NT2/D1 (cell line): ENCODE results near the gene NOTO.

Experiments used
- DNase-seq: peaks from one replicate; pipeline ENCODE4 v3.0.0-alpha.2; 2011; ENCODE audit warnings: low read depth, low spot score
- H3K27me3 ChIP-seq: 2 replicates; pipeline ENCODE4 v1.6.0; 2011; ENCODE audit warnings: mild to moderate bottlenecking; ENCODE audit not compliant: insufficient read length, insufficient read depth
- H3K36me3 ChIP-seq: 2 replicates; pipeline ENCODE4 v1.6.1; 2011; ENCODE audit warnings: mild to moderate bottlenecking, low read length, mixed read lengths; ENCODE audit not compliant: insufficient read depth, insufficient read length
- H3K4me1 ChIP-seq: 2 replicates; pipeline ENCODE4 v1.5.1; 2011; ENCODE audit not compliant: insufficient read depth, insufficient read length
- H3K4me3 ChIP-seq: 2 replicates; pipeline ENCODE4 v1.5.1; 2011; ENCODE audit warnings: low read depth; ENCODE audit not compliant: insufficient read length
- H3K9ac ChIP-seq: 2 replicates; pipeline ENCODE4 v1.6.0; 2011; ENCODE audit warnings: low read depth; ENCODE audit not compliant: insufficient read length
- H3K9me3 ChIP-seq: 2 replicates; pipeline ENCODE4 v1.5.1; 2011; ENCODE audit warnings: mild to moderate bottlenecking, low read length; ENCODE audit not compliant: insufficient read depth
- SUZ12 ChIP-seq: IDR thresholded peaks from 2 replicates; pipeline ENCODE4 v1.6.1; 2011; ENCODE audit not compliant: insufficient read length, insufficient read depth; ENCODE audit errors: extremely low read depth
- YY1 ChIP-seq: IDR thresholded peaks from 2 replicates; pipeline ENCODE4 v1.6.1; 2011; ENCODE audit not compliant: insufficient read length, insufficient read depth
- ZNF274 ChIP-seq: IDR thresholded peaks from 2 replicates; pipeline ENCODE4 v1.6.1; 2011; ENCODE audit warnings: mild to moderate bottlenecking, low read depth, low read length

NOTO gene

DNA sequence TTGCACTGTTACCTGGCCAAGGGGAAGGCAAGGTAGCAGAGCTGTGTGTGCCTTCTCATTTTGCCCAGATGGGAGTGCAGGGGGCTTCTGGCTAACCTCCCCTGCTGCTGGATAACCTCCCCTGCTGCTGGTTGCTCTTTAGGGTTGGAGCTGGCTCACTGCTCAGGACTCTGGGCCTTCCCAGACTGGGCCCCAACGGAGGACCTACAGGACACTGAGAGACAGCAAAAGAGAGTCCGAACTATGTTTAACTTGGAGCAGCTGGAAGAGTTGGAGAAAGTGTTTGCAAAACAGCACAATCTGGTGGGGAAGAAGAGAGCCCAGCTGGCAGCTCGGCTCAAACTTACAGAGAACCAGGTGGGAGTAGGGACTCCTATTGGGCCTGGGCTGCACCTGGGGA lies 5.9 kb downstream of the NOTO start:
- no peaks in the 10 kb centered on the region for H3K9me3 ChIP-seq
- no peak overlapping the region for H3K4me3 ChIP-seq
- DNase-seq: no peak
- H3K36me3 ChIP-seq: no peaks in the 10 kb centered on the region
- H3K9ac ChIP-seq: no peak overlapping the region
- no peak for TF ChIP-seq YY1
- no peak for TF ChIP-seq ZNF274
- TF ChIP-seq SUZ12: no peak
- peaks cover 11% of the 10 kb centered on the region for H3K27me3 ChIP-seq
- peaks cover 2% of the 10 kb centered on the region for H3K4me1 ChIP-seq

DNA sequence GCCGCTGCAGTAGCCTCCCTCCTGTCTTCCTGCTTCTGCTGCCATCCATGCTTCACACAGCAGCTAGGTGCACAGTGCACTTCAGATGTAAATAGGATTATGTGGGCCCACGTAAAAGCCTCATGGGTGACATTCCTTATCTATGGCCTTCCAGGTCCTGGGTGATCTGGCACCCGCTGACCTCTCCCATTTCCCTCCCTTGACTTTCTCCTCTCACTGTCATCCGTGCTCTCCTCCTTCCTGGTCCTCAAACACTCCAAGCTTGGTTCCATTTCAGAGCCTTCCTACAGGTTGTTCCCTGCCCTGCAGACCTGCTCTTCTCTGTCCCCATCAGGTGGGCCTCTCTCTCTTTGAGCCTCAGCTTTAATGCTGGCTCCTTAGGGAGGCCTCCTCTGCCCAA lies 7.6 kb downstream of the NOTO start:
- TF ChIP-seq ZNF274: no peak
- TF ChIP-seq SUZ12: no peak
- TF ChIP-seq YY1: no peak
- Histone ChIP-seq H3K9me3 (no peaks in the 10 kb centered on the region), H3K36me3 (no peaks in the 10 kb centered on the region), H3K9ac (no peak overlapping the region), H3K4me3 (no peak overlapping the region), H3K27me3 (no peaks in the 10 kb centered on the region), H3K4me1 (peaks cover 3% of the 10 kb centered on the region)
- DNase-seq: no peak

DNA sequence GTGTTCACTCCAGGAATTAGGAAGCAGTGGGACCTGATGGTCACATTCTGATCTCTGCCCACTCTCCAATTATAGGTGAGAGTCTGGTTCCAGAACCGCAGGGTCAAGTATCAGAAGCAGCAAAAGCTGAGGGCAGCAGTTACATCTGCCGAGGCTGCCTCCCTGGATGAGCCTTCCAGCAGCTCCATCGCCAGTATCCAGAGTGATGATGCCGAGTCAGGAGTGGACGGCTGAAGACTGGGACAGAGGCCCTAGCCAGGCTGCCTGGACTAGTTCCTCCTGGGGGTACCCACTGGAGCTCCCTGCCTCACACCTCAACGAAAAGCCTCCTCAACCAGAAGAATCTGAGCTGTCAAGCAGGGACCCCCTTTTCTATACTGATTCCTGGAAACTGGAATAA lies 8.3 kb downstream of the NOTO start:
- H3K27me3 ChIP-seq: no peaks in the 10 kb centered on the region
- no peak for TF ChIP-seq SUZ12

DNA sequence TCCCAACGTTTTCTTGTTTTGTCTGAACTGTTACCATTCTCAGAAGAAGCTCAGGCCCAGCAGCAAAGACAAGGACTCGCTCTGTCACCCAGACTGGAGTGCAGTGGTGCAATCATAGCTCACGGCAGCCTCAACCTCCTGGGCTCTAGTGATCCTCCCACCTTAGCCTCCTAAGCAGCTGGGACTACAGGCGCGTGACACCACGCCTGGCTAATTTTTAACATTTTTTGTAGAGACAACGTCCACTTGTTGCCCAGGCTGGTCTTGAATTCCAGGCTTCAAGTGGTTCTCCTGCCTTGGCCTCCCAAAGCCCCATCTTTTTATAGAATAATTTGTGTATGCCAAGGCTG lies 9.7 kb downstream of the NOTO start:
- DNase-seq: no peak
- Histone ChIP-seq H3K9ac (no peak overlapping the region), H3K4me1 (peaks cover 3% of the 10 kb centered on the region), H3K27me3 (no peaks in the 10 kb centered on the region), H3K36me3 (no peaks in the 10 kb centered on the region), H3K9me3 (no peaks in the 10 kb centered on the region), H3K4me3 (no peak overlapping the region)
- no peak for TF ChIP-seq YY1
- TF ChIP-seq SUZ12: no peak
- no peak for TF ChIP-seq ZNF274

More for the DNA sequence above, 8.3 kb downstream of the NOTO start:
- no peak for DNase-seq
- peaks cover 3% of the 10 kb centered on the region for H3K4me1 ChIP-seq
- no peak overlapping the region for H3K4me3 ChIP-seq
- no peaks in the 10 kb centered on the region for H3K36me3 ChIP-seq
- H3K9ac ChIP-seq: no peak overlapping the region
- no peaks in the 10 kb centered on the region for H3K9me3 ChIP-seq

DNA sequence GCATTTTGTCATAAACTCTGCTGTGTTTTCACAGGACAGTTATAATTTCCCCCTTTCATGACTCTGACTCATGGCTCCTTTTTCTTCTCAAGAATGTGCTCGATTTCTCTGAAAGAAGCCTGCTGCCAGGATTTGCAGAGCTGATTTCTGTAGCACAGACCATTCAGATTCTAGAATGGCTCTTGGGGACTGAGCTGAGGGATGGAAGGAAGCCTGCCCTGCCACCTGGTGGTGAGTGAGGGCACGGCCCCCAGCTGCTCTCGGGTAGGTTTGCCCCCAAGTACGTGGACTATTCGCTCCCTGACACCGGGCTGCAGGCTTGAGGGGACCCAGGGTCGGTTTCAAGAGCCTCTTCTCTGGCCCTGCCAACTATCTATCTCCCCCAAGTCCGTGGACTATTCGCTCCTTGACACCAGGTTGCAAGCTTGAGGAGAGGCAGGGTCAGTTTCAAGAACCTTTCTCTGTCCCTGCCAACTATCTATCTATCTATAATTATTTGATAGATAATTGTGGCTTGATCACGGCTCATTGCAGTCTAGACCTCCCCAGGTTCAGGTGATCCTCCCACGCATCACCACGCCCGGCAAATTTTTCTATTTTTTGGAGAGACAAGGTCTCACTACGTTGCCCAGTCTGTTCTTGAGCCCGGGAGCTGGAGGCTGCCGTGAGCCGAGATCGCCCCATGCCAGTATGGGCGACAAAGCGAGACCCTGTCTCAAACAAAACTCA lies 10.2 kb downstream of the NOTO start:
- peak; percentile 72 for DNase-seq
- no peaks in the 10 kb centered on the region for H3K9me3 ChIP-seq
- peaks cover 3% of the 10 kb centered on the region for H3K4me1 ChIP-seq
- no peak overlapping the region for H3K9ac ChIP-seq
- no peaks in the 10 kb centered on the region for H3K36me3 ChIP-seq
- no peak overlapping the region for H3K4me3 ChIP-seq
- no peak for TF ChIP-seq YY1
- TF ChIP-seq SUZ12: no peak
- TF ChIP-seq ZNF274: no peak
- H3K27me3 ChIP-seq: no peaks in the 10 kb centered on the region

DNA sequence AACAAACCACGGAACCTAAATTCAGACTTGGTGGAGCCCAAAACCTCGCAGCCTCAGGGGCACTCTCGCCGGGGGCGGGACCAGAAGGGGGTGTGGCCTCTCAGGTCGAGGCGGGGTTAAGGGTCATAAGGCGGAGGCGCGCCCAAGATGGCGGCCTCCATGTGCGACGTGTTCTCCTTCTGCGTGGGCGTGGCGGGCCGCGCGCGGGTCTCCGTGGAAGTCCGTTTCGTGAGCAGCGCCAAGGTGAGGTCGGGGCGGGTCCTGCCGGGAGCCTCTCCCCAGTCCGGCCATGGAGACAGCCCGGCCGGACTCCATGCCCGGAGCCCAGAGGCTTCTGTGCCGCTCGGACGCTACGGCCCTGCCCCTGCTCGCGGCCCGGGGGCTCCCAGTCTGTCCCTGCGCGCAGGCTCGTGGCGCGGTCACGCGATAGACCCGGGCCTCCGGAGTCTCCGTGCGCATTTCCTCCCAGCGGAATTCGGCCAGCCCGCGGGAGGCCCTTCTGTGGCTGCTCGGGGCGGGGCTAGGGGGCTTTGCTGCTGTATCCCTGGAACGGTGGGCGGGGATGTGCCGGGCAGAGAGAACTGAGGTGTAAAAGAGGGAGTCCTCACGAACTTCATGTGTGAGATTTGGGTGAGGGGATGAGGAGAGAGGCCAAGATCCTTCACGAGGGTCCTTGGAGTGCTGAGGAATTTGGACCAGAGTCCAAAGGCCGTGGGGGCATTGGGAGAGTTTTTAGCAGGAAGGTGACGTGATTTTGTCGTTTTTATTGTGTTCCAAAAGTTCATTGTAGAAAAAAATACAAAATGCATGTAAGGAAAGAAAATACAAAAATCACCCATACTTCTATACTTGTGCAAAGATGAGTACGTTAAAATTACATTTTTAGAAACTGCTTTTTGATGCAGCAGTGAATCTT lies 12.0 kb downstream of the NOTO start, which contains the start of gene SMYD5:
Gene SMYD5, plus strand, starts transcription at position 126 of the 916 bp plus-strand sequence. Its CDS starts 22 bp downstream, at position 148.
- peak within 1 kb of the TSS; percentile 90 for H3K9ac ChIP-seq
- H3K9me3 ChIP-seq: no peaks in the 10 kb centered on the region
- DNase-seq: peak; percentile 78
- peaks cover 3% of the 10 kb centered on the region for H3K4me1 ChIP-seq
- TF ChIP-seq ZNF274: no peak
- TF ChIP-seq YY1: peak; percentile 84
- no peaks in the 10 kb centered on the region for H3K27me3 ChIP-seq
- H3K4me3 ChIP-seq: peak within 1 kb of the TSS; percentile 92
- H3K36me3 ChIP-seq: peaks cover 8% of the 10 kb centered on the region

DNA sequence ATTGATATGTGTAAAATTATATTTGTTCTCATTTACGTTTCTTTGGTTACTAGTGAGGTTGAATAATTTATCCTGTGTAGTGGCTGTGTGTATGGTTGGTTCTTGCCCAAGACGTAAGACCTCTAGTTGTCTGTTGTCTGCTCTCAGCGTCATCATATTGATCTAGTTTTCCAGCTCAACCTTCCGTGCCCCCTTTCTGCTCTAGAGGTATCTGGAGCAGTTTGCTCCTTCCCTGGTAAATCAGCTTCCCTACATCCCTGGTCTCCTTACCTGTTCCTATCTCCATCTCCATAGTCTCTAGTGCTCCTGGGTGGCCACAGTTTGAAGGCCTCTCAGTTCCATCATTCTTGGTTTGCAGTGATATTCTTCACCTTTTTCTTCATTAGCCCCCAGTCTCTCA lies 12.9 kb downstream of the NOTO start:
- Histone ChIP-seq H3K9me3 (no peaks in the 10 kb centered on the region), H3K4me3 (no peak overlapping the region), H3K27me3 (no peaks in the 10 kb centered on the region), H3K36me3 (peaks cover 16% of the 10 kb centered on the region), H3K4me1 (peaks cover 3% of the 10 kb centered on the region), H3K9ac (no peak overlapping the region)
- no peak for DNase-seq
- TF ChIP-seq YY1 (no peak), ZNF274 (no peak), SUZ12 (no peak)
